NCI-H226 (cell line): ENCODE results near the gene SH2D3C.

Experiments used
- DNase-seq: peaks from one replicate; pipeline ENCODE4 v3.0.0-alpha.2; 2015

The SH2D3C gene

DNA sequence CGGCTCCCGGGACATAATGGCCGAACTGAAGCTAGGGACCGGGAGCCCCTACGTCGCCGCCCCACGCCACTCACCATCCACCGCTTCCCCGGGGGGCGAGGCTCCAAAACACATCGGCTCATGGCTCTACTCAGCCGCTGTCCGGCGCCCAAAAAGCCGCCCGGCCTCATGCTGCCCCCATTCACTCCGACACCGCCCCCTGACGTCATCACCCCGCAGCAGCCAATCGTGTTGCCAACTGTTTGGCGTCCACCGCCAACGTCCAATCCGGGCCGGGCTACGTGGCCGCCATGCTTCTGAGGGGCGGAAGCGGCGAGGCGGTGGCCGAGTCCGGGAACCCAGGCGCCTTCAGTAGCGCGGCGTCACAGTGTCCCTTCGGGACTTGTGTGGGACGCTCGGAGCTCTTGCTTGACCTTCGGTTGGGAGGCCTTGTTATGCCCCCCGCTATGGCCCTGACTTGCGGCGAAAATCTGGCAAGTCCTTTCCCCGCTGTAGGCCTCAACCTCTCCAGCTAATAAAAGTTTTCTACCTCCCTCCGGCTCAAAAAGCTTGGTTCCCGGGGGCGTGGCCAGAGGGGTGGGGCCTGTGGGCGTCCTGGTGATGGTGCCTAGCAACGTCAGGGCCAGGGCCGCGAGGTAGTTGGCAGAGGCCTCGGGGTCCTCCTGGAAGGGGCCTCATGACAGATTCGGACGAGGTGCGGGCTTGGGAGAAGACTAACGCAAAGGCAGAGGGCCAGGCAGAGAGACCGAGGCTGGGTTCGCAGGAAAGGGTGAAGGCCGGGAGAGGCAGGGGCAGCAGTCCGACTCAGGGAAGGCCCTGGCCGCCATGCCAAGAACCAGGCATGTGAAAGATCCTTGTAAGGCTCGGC, 62.8 kb downstream of the SH2D3C start, which contains the start of the genes PTRH1 and TTC16:
TSS of gene PTRH1 (minus strand) at position 194 of the 868 bp plus-strand sequence. CDS start at position 170, 24 bp downstream.
TSS of gene TTC16 (plus strand) at position 610 of the 868 bp plus-strand sequence. CDS start at position 677, 67 bp downstream.
- DNase-seq, result peak; percentile 92

- no peak for DNase-seq
Measured at GRCh38 chr9:127714951-127715469, 63.5 kb downstream of the SH2D3C start.

- DNase-seq, result no peak
Measured at GRCh38 chr9:127714020-127714750, 64.3 kb downstream of the SH2D3C start.

- no peak for DNase-seq
Measured at GRCh38 chr9:127712867-127713266, 65.6 kb downstream of the SH2D3C start.

GRCh38 chr9:127712371-127712770, 66.1 kb downstream of the SH2D3C start:
- no peak for DNase-seq

DNA sequence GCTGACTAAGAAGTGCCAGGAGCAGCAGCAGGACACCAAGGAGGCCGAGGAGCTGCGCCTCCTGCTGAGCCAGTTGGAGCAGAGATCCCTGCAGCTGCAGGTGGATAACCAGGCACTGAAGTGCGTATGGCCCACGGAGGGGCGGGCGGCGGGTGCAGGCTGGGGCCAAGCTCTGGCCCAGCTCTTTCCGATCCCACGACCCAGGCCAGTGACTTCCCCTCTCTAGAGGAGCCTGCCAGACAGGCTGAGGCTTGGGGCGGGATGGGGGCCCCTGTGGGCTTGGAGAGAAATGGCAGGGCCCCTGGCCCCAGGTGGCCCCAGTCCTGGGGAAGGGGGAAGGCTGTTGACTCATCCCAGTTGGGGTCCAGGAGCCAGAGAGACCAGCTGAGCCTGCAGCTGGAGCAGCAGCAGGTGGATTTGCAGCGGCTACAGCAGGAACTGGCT, 66.6 kb downstream of the SH2D3C start:
- DNase-seq, result no peak

DNA sequence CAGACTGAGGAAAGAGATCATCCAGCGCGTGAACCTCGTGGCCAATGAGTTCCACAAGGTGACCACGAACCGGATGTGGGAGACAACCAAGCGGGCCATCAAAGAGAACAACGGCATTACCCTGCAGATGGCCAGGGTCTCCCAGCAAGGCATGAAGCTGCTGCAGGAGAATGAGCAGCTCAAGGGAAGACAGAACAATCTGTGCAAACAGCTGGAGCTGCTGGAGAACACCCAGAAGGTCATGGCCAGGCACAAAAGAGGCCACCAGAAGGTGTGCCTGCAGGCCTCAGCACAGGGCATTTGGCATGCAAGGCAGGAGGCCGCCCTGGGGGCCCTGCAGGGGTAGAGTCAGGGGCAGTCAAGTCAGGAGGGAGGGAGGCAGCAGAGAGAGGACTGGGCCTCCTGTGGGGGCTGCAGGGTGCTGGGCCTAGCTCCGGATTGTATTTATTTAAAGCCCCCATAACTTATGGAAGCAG, 67.2 kb downstream of the SH2D3C start:
- DNase-seq, result no peak

GRCh38 chr9:127710204-127710783, 68.2 kb downstream of the SH2D3C start:
- no peak for DNase-seq

DNA sequence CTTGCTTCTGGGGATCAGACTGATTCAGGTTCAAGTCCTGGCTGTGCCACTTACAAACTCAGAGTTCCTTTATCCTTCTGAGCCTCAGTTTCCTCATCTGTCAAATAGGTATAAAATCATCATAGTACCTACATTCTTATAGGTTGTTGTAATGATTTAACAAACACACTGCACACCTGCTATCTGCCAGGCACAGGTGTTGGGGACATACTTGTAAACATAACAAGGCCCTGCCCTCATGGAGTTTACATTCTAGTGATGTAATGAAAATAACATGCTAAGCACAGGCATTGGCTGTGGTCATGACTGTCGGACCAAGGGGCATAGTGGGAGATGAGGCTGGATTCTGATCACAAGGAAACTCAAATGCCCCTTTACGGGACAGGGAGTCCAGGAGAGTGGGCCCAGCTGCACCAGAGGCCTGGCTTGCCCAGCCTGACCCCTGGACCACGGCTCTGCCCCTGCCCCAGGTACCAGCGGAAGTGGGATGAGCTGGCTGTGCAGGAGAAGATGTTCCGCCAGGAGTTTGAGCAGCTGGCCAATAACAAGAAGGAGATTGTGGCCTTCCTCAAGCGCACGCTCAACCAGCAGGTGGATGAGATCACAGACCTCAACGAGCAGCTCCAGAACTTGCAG, 69.4 kb downstream of the SH2D3C start:
- no peak for DNase-seq

GRCh38 chr9:127707766-127708165, 70.7 kb downstream of the SH2D3C start:
- DNase-seq, result no peak

- peak; percentile 27 for DNase-seq
Measured at GRCh38 chr9:127706836-127707241, 71.6 kb downstream of the SH2D3C start, which contains the start of gene CFAP157. TSS of gene CFAP157 (plus strand) at chr9:127706988. CDS start at chr9:127707032, 44 bp downstream.

GRCh38 chr9:127705577-127706379, 72.7 kb downstream of the SH2D3C start:
- no peak for DNase-seq

GRCh38 chr9:127703289-127703946, 75.0 kb downstream of the SH2D3C start:
- DNase-seq, result no peak

DNA sequence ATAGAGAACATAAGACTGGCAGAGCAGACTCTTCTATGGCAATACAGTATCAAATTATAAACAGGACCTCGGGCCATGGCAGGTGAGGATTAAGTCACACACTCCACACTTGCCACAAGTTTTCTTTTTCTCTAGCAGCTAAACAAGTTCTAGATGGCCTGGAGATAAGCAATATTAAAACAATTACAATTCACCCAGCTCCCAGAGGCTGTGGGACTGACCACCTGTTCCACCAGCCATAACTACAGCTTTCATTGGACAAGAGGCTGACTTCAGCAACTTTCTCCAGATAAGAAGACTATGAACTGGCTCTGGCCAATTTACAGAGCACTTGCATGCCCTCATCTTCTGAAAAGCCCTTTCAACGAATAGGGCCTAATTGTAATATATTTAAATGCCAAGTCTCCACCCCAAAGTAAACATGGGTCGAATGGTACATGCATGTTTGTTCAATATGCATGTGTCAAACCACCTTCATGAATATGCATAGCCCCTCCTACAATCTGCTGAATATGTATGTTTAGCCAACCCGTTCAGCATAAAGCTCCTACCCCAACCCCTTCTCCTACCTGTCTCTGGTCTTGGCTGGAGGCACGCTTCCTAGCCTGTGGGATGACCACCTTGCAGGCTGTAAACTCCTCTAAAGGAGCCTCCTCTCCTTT, 77.7 kb downstream of the SH2D3C start:
- DNase-seq, result no peak

DNA sequence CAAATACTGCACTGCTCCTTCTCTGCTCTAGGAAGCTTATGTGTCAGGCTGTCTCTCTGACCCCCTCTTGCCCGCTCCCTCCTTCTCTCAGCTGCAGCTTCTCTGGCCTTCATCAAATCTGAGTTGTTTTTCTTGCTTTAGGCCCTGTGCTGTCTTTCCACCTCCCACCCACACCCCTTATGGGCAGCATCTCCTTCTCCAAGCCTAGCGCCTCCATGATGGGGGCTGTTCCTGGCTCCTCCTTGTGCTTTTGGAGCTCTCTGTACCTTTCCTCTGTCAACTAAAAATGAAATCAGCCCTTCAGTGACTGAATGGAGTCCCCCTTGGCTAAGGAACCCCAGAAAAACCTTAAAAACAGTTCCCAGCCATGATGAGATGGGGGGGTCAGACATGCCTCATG, 78.3 kb downstream of the SH2D3C start:
- no peak for DNase-seq

- peak; percentile 93 for DNase-seq
Measured at GRCh38 chr9:127698985-127699670, 79.3 kb downstream of the SH2D3C start.

- no peak for DNase-seq
Measured at GRCh38 chr9:127698386-127698785, 80.1 kb downstream of the SH2D3C start.

DNA sequence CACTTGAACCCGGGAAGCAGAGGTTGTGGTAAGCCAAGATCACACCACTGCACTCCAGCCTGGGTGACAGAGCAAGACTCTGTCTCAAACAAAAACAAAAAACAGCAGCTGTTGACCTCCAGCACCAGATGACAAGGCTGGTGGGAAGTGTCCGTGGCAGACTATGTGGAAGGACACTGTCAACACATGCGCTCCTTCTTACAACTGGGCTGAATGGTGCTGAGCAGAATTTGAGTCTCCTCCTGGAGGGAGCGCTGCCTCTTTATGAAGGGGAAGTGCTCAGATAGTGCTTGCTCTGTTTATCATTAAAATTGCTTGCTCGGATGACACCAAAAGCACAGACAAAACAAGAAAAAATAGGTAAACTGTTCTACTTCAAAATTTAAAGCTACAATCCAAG, 80.9 kb downstream of the SH2D3C start:
- no peak for DNase-seq

GRCh38 chr9:127694890-127695720, 83.4 kb downstream of the SH2D3C start:
- DNase-seq, result no peak
